A172 (cell line): ENCODE data around the gene PCDHA13. TPM values are rescaled to one million over a fixed set of nuclear protein-coding genes. Genes with fewer than 3 reads are reported as not detected.
"Not testable (repeated sequence)": the region's sequence is repeated elsewhere in the genome, so short reads cannot be mapped to it uniquely, and the experiment has no call there.

ENCODE experiments used
- DNase-seq: peaks from one replicate; pipeline ENCODE4 v3.0.0-alpha.2; 2015; ENCODE audit warnings: low spot score
- total RNA-seq: library from RNA; depleted of rRNA; stranded (reverse); fragments of >200 nt; shearing (Covaris generic); gene quantifications from 2 replicates; pipeline ENCODE4 v1.2.3, GENCODE V29; 2014

PCDHA13 gene
- total RNA-seq, 1 experiment from 2014 or later, result not detected

DNA sequence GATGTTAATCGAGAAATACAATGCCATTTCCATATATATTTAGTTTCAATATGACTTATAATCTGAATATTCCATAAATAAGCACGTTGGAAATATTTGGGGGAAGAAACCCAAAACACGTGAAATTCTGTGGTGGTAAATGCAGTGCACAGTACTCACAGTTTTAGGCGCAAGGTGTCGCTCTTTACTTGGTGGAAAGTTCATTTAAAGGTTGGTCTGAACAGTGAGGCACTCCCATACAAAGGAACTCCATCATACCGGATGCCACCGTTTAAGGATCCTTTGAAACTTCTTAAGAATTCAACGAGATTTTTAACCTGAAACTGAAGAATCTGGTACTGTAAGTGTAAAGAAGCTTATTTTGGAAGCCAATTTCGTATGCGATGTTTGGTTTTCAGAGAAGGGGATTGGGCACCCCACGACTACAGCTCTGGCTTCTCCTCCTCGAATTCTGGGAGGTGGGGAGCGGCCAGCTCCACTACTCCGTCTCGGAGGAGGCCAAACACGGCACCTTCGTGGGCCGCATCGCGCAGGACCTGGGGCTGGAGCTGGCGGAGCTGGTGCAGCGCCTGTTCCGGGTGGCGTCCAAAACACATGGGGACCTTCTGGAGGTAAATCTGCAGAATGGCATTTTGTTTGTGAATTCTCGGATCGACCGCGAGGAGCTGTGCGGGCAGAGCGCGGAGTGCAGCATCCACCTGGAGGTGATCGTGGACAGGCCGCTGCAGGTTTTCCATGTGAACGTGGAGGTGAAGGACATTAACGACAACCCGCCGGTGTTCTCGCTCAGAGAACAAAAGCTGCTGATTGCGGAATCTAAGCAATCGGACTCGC lies 13.0 kb upstream of the PCDHA13 start, which contains the start of gene PCDHA11:
Gene PCDHA11, plus strand, starts transcription at position 237 of the 834 bp plus-strand sequence. Its CDS starts 147 bp downstream, at position 384.
- DNase-seq, result no peak

- no peak for DNase-seq
Observed at GRCh38 chr5:140869555-140869886, 12.4 kb upstream of the PCDHA13 start.

DNA sequence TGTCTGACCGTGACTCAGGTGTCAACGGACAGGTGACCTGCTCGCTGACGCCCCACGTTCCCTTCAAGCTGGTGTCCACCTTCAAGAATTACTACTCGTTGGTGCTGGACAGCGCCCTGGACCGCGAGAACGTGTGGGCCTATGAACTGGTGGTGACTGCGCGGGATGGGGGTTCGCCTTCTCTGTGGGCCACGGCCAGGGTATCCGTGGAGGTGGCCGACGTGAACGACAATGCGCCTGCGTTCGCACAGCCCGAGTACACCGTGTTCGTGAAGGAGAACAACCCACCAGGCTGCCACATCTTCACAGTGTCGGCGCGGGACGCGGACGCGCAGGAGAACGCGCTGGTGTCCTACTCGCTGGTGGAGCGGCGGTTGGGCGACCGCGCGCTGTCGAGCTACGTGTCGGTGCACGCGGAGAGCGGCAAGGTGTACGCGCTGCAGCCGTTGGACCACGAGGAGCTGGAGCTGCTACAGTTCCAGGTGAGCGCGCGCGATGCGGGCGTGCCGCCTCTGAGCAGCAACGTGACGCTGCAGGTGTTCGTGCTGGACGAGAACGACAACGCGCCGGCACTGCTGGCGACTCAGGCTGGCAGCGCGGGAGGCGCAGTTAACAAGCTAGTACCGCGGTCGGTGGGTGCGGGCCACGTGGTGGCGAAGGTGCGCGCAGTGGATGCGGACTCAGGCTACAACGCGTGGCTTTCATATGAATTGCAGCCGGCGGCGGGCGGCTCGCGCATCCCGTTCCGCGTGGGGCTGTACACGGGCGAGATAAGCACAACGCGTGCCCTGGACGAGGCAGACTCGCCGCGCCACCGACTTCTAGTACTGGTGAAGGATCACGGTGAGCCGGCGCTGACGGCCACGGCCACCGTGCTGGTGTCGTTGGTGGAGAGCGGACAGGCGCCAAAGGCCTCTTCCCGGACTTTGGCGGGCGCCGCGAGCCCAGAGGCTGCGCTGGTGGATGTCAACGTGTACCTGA lies 11.4 kb upstream of the PCDHA13 start:
- DNase-seq, result no peak

DNA sequence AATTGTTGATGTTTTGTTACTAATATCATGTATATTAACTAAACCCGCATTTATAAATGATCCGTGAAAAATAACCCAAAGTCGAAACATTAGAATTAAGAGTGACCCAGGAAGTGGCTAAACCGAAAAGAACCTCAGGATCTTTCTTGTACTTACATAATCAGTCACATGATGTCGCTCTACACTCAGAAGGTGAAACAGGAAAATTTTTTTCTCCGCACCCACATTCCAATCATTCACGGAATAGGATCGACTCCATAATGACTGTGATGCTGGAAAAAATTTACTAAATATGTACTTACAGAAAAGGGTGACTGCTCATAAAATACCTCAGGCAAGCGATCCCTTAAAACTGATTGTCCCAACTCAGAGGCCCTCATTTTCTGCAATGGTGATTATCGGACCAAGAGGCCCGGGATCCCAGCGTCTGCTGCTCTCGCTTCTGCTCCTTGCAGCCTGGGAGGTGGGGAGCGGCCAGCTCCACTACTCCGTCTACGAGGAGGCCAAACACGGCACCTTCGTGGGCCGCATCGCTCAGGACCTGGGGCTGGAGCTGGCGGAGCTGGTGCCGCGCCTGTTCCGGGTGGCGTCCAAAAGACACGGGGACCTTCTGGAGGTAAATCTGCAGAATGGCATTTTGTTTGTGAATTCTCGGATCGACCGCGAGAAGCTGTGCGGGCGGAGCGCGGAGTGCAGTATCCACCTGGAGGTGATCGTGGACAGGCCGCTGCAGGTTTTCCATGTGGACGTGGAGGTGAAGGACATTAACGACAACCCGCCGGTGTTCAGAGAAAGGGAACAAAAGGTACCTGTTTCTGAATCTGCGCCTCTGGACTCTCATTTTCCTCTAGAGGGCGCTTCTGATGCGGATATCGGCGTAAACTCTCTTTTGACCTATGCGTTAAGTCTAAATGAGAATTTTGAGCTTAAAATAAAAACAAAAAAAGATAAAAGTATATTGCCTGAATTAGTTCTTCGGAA lies 6.5 kb upstream of the PCDHA13 start, which contains the start of gene PCDHA12:
Gene PCDHA12, plus strand, starts transcription at position 224 of the 981 bp plus-strand sequence. Its CDS starts 165 bp downstream, at position 389.
- peak; percentile 35 for DNase-seq

GRCh38 chr5:140876541-140877261 lies 5.2 kb upstream of the PCDHA13 start:
- not testable (repeated sequence) for DNase-seq

DNA sequence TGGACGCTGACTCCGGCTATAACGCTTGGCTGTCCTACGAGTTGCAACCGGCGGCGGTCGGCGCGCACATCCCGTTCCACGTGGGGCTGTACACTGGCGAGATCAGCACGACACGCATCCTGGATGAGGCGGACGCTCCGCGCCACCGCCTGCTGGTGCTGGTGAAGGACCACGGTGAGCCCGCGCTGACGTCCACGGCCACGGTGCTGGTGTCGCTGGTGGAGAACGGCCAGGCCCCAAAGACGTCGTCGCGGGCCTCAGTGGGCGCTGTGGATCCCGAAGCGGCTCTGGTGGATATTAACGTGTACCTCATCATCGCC lies 4.7 kb upstream of the PCDHA13 start:
- no peak for DNase-seq

DNA sequence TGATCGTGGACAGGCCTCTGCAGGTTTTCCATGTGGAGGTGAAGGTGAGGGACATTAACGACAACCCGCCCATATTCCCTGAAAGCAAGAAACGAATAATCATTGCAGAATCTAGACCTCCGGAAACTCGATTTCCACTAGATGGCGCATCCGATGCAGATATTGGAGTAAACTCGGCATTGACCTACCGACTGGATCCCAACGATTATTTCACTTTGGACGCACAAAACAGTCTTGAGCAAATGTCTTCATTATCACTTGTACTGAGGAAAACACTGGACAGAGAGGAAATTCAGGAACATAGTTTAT lies 621 bp downstream of the PCDHA13 start:
- peak; percentile 31 for DNase-seq

DNA sequence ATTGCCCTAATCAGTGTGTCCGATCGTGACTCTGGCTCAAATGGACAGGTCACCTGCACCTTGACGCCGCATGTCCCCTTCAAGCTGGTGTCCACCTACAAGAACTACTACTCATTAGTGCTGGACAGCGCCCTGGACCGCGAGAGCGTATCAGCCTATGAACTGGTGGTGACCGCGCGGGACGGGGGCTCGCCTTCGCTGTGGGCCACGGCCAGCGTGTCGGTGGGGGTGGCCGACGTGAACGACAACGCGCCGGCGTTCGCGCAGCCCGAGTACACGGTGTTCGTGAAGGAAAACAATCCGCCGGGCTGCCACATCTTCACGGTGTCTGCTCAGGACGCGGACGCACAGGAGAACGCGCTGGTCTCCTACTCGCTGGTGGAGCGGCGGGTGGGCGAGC lies 1.4 kb downstream of the PCDHA13 start:
- DNase-seq, result no peak

- DNase-seq, result no peak
Observed at GRCh38 chr5:140883927-140884697, 2.2 kb downstream of the PCDHA13 start.

DNA sequence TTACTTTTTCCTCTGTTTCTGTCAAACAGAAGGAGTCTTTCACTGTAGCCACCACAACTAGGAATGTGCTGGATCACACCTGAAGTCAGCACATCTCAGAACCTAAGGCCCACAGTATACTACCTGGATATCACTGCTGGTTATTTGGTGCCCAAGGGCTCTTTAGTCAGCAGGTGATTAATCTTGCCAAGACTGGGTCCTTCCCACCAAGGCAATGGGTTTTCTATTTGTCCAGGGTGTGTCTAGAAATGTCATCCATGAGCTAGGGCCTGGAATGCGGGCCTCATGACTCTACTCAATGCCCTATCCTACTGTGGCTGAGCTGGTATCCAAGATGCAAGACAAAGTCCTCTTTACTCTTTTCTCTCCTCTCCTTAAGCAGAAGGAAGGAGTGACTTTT lies 34.4 kb downstream of the PCDHA13 start:
- DNase-seq, result no peak

DNA sequence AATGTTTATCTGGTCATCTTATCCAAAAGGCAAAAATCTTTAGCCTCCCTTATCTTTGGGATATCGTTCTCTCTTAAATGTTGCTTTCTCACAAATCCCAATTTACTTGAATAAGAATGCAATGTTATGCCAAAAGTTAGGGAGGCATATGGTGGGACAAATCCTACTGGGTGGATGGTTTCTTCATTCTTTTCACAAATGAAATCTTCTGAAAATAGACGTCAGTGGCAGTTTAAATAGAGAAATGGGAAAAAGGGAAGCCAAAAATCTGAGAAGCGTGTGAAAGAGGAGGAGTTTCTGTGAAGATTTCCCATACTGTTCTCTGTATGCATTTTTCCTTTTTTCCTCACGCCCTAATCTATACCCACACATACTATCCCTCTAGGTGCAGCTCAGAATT lies 41.7 kb downstream of the PCDHA13 start:
- no peak for DNase-seq

DNA sequence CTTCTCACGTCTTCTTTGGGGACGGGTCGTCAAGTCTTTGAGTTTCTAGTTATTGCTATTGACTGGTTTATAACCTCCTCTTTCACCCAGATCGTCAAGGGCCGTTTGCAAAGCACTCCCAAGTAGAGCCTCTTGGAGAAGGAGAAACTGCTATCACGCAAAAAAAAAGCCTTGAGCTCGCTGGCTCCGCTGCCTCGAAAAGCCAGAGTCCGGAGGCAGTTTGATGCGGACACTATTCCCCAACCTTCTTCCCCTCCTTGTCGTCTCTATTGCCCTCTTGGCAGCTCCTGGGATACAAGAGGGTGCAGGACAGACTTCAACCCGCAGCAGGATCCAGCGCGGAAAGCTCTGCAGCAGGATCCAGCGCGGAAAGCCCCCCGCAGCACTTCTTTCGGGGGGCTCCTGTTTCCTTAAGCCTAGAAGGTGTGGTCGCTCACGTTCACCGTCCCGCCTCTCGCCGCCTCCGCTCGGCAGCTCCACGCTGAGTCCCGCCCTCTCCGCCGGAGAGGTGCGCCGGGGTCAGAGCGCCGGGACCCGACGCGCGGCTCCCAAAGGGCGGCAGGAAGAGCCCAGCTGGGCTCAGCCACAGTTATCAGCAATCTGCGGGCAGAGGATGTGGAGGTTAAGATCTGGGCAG lies 44.0 kb downstream of the PCDHA13 start, which contains the start of gene PCDHAC1:
Gene PCDHAC1, plus strand, starts transcription at position 494 of the 637 bp plus-strand sequence. CDS start 594 bp downstream, outside the sequence.
- DNase-seq, result peak; percentile 4

DNA sequence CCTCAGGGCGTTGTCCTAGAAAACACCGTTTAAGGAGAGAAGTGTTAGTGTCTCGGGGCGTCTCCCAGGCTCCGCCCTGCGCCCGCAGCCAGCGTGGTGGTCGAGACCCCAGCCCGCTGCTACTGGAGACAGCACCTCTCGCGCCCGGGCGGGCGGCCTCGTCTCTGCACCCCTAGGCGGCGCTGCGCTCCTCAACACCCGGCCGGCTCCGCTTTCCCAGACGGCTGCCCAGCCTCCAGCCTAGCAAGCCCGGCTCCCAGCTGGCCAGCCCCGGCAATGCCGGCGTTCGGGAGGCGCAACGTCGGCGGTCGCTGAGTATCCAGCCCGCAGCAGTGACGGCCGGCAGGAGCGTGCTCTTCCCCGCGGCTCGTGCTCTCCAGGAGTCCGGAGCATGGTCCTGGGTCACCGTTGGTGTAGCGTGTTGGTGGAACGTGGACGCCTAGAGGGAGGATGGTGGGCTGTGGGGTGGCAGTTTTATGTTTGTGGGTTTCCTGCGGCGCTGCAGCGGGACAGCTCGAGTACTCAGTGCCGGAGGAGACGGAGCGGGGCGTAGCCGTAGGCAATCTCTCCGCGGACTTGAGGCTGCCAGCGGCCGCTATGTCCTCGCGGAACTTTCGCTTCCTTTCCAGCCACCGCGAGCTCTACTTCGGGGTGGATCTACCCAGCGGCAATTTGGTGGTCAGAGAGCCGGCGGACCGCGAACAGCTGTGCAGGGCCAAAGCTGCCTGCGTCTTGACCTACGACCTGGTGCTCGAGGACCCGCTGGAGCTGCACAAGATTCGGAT lies 44.7 kb downstream of the PCDHA13 start:
- peak; percentile 75 for DNase-seq

- no peak for DNase-seq
Observed at GRCh38 chr5:140927228-140927573, 45.3 kb downstream of the PCDHA13 start.
